Right lobe of liver (tissue), 4 donors: ENCODE results near the gene GPR45.

Experiments used
- POLR2A ChIP-seq: fragments of 450-650 bp; IDR thresholded peaks from one replicate; pipeline ENCODE4 v1.6.1; 2017; ENCODE audit warnings: antibody characterized with exemption, mild to moderate bottlenecking
- TF ChIP-seq, protein P1 (sequence below), 4 donors: fragments of 200-600 bp in 3 of 4; fragments of 450-650 bp in 1 of 4; IDR thresholded peaks; one replicate each; pipeline versions ENCODE4 v1.5.1 to v1.8.0; 2016 to 2022; ENCODE audit warnings: antibody characterized with exemption in 4 of 4, mild to moderate bottlenecking in 2 of 4
- donor health status: DM: no; HTN: no; CAD: no.
- donor health status: DM: no; HTN: no; CAD: no.
- donor health status: DM: no; HTN: yes; CAD: no.

DNA sequence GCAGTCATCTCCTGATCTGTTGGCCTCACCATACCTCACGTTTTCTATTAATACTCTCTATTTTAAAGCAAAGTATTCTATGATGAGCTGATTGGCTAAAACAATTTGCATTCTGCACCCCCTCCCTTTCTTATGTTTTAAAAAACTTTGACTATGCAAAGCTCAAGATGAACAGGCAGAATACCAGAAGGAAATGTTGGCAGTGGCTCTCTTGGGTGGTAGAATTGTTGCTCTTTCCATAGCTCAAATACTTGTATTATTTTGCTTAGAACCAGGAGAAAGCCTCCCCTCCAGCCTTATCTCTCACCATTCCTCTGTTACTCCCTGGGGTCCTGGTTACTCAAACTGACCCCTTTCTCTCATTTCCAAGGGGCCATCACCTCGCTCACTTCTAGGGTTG is 14.4 kb downstream of the GPR45 start:
- TF ChIP-seq POLR2A, result no peak
- TF ChIP-seq, protein P1, sequence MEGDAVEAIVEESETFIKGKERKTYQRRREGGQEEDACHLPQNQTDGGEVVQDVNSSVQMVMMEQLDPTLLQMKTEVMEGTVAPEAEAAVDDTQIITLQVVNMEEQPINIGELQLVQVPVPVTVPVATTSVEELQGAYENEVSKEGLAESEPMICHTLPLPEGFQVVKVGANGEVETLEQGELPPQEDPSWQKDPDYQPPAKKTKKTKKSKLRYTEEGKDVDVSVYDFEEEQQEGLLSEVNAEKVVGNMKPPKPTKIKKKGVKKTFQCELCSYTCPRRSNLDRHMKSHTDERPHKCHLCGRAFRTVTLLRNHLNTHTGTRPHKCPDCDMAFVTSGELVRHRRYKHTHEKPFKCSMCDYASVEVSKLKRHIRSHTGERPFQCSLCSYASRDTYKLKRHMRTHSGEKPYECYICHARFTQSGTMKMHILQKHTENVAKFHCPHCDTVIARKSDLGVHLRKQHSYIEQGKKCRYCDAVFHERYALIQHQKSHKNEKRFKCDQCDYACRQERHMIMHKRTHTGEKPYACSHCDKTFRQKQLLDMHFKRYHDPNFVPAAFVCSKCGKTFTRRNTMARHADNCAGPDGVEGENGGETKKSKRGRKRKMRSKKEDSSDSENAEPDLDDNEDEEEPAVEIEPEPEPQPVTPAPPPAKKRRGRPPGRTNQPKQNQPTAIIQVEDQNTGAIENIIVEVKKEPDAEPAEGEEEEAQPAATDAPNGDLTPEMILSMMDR (IDR thresholded peaks at IDR 0.05), result no peak
